NCI-H748 (cell line): Measurements from ENCODE around the gene CCDC66.

Experiments used
- DNase-seq: peaks from one replicate; lab custom pipeline; 2025; ENCODE audit not compliant: unreplicated experiment; lab: John Stamatoyannopoulos, UW

The CCDC66 gene

GRCh38 chr3:56621681-56622080 lies 64.7 kb downstream of the CCDC66 start:
- peak; percentile 11 for DNase-seq

DNA sequence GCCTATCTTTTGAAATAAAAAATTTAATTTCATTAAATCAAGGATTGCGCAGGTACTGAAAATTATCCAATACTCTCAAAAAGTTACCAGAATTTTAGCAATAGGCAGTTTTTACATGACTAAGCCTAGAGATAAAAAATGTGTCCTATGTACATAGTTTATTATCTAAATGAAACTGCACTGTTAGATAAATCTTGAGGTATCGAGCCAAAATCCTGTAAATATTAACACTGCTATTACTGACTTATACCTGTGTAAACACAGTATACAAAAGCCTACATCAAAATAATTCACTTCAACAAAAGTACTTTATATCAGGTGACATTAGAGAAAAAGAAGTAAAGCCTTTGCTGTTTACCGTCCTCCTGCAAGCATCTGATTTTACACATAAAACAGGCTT lies 65.4 kb downstream of the CCDC66 start:
- peak; percentile 53 for DNase-seq

DNA sequence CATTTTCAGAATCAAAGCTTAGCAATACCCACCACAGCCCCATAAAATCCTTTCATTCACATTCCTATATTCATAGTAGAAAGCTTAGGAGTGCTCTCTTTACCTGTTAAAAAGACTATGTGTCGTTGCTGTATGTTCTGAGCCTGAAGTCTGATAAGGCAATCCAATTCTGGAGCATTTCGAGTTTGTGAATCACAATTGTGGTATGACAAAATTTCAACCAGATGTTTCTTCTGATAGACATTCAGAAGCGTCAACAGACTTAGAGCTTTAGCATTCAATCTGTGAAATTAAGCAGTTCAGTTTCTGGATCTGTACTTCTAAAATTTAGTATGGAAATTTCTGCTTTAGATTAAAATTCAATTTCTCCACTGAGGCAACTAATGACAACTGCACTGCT lies 67.8 kb downstream of the CCDC66 start:
- DNase-seq = no peak

- no peak for DNase-seq
Observed at GRCh38 chr3:56629047-56629446, 72.1 kb downstream of the CCDC66 start.

GRCh38 chr3:56629451-56629850 lies 72.5 kb downstream of the CCDC66 start:
- no peak for DNase-seq

DNA sequence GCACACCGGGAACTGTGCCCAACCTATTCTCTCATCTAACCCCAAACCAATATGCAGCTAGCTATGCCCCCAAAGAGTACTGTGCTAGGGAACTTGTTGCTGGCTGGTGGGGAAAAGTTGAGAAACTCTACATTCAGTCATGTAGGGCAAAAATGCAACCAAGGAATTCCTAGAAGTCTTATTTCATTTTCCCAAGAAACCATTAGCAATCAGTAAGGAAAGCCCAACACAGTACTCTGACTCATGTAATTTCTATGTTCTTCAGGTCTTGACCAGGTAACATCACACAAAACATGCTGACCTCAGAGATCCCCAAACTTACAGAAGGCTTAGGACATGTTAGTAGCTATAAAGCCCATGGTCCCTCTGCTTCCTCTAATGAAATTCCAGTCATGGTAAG lies 74.0 kb downstream of the CCDC66 start:
- no peak for DNase-seq

GRCh38 chr3:56633181-56633580 lies 76.2 kb downstream of the CCDC66 start:
- no peak for DNase-seq

DNA sequence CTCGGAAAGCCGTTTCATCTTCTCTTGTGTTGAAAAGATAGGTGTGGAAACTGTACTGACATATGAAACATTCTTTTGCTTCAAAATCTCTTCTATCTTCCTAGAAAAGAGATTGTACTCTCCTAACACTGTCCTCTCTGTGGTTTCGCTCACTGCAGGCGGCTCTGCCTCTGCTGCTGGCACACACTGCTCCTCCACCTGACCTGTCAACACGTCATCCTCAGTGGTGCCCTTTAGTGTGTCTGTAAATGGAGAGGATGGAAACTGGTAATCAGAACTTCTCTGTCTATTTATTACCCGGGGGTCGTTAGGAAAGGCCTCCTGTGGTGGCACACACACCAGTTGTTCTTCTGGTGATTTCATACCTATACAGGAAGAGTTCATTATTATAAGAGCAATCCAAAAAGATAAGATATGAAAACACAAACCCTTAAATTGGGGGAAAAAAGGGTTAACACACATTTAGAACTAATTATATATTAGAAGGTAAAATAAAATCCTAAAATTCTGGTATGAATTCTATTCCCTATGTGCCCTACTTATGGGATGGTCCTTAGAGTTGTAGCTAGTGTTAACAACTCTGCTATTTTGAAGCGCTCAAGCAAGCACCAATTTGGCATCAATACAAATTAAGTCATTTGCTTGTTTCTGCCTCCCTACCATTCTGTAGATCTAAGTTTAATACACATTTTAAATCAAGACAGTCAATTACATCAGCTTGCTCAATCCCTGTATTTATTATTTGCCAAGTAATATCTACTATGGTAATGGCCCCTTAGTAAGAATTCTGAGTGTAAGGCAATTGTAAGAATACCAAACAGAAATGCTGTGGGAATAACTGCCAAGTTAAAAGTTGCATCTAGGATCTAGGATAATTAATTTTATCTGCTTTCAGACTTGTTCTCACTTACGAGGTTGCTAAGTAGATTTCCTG lies 76.9 kb downstream of the CCDC66 start:
- no peak for DNase-seq

DNA sequence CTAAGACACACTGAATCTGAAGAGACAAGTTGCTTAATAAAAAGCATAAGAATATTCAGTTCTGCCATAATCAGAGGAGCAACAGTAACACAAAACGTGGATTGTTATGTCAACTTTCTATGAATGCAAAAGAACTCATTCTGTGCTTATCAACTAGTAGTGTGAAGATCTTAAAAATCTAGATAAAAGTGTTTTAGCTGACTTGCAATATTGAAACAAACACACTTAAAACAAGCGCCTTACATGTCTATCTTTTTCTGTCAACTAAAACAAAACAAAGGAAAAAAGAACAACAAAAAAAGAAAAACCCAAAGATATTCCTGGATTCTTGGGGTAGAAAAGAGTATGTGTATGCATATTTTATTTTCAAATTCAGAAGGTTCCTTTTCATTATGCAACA lies 88.4 kb downstream of the CCDC66 start:
- no peak for DNase-seq

DNA sequence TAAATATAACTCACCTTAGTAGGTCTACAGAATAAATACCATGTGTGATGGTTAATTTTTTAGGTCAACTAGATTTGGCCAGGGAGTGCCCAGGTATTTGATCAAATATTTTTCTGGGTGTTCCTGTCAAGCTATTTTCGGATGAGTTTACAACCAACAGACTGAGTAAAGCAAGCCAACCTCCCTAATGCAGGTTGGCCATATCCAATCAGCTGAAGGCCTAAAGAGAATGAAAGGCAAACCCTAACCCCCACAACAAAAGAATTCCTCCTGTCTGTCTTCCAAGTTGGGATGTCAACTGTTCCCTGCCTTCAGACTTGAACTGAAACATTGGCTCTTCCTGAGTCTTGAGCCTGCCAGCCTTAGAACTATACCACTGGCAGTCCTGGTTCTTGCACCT lies 97.5 kb downstream of the CCDC66 start:
- no peak for DNase-seq

DNA sequence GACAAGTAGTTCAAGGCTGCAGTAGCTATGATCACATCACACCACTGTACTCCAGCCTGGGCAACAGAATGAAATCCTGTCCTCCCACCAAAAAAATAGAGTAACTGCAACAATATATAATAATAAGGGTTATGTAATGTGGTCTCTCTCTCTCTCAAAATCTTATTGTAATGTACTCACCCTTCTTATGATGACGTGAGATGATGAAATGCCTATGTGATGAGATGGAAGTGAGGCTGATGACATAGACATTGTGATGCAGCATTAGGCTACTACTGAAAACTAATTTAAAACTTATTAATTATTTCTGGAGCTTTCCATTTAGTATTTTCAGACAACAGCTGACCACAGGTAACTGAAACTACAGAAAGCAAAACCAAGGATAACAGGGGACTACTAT lies 98.7 kb downstream of the CCDC66 start:
- no peak for DNase-seq

DNA sequence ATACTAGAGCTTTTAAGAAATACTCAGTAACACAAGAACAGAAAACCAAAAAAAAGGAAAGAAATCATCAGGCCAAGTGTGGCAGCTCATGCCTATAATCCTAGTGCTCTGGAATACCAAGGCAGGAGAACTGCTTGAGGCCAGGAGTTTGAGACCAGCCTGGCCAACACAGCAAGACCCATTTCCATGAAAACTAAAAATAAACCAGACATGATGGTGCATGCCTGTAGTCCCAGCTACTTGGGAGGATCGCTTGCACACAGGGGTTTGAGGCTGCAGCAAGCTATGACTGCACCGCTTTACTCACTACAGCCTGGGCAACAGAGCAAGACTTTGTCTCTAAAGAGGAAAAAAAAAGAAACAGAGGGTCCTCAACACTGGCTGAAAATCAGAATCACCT lies 107.8 kb downstream of the CCDC66 start:
- no peak for DNase-seq

DNA sequence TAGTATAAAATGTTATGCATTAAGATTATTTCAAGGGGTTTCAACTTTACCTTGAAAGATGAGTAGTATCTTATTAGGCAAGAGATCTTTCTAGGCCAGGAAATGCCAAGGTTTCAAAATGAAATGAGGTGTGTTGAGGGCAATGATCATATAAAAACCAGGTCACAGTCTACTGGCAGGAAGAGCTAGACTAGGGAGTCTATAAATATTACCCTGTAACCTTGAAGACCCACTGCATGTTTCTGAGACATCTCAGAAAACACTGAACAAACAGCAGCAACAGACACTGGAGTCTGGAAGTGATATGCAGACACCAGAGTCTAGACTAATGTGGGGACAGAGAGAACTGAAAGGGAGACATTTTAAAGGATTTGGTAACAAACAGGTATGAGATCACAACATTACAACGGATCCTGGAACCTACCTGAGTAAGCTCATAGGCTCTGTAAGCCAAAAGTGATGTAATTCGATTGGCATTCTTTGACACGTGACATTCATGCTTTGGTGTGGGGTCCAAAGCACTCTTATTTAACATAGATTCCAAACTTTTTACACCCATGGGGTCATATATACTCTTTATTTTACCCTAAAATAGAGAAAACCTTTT lies 111.1 kb downstream of the CCDC66 start:
- no peak for DNase-seq
